ENCODE data around the gene KAZN.
"Not testable (repeated sequence)": the region's sequence is repeated elsewhere in the genome, so short reads cannot be mapped to it uniquely, and the experiment has no call there.

The KAZN gene

GRCh38 chr1:14959059-14959694 is 360.7 kb downstream of the KAZN start:
- no peak overlapping the region for H3K4me3 ChIP-seq (ENCODE audit: control insufficient read depth, low read depth, low read length)
- no peak for DNase-seq (ENCODE audit: low read depth)
- no peak for TF ChIP-seq CTCF (conservative IDR thresholded peaks at IDR 0.05; ENCODE audit: control insufficient read depth, insufficient read depth, low read depth, low read length)

- no peak for TF ChIP-seq CTCF (conservative IDR thresholded peaks at IDR 0.05; ENCODE audit: control insufficient read depth, insufficient read depth, low read depth, low read length)
- H3K4me3 ChIP-seq (ENCODE audit: control insufficient read depth, low read depth, low read length), result no peak overlapping the region
Observed at GRCh38 chr1:14961661-14962267, 363.3 kb downstream of the KAZN start.

GRCh38 chr1:14962407-14962806 is 363.9 kb downstream of the KAZN start:
- H3K4me3 ChIP-seq (ENCODE audit: control insufficient read depth, low read depth, low read length), result no peak overlapping the region
- TF ChIP-seq CTCF (conservative IDR thresholded peaks at IDR 0.05; ENCODE audit: control insufficient read depth, insufficient read depth, low read depth, low read length), result no peak
- DNase-seq (ENCODE audit: low read depth), result no peak

More at GRCh38 chr1:14961661-14962267, 363.3 kb downstream of the KAZN start:
- no peak for DNase-seq (ENCODE audit: low read depth)

- DNase-seq (ENCODE audit: low read depth); H3K4me3 ChIP-seq (ENCODE audit: control insufficient read depth, low read depth, low read length): not testable (repeated sequence)
Observed at GRCh38 chr1:14963791-14964710, 365.6 kb downstream of the KAZN start.

GRCh38 chr1:14964711-14965055 is 366.2 kb downstream of the KAZN start:
- H3K4me3 ChIP-seq (ENCODE audit: control insufficient read depth, low read depth, low read length), result no peak overlapping the region
- no peak for DNase-seq (ENCODE audit: low read depth)
- no peak for TF ChIP-seq CTCF (conservative IDR thresholded peaks at IDR 0.05; ENCODE audit: control insufficient read depth, insufficient read depth, low read depth, low read length)

GRCh38 chr1:14968251-14968851 is 369.9 kb downstream of the KAZN start:
- H3K4me3 ChIP-seq (ENCODE audit: control insufficient read depth, low read depth, low read length), result no peak overlapping the region
- DNase-seq (ENCODE audit: low read depth), result peak; percentile 87
- no peak for TF ChIP-seq CTCF (conservative IDR thresholded peaks at IDR 0.05; ENCODE audit: control insufficient read depth, insufficient read depth, low read depth, low read length)

Measured in fibroblast of mammary gland (primary cell).